Posterior vena cava (tissue), 2 donors: ENCODE results near the gene LSS. TPM values are rescaled to one million over a fixed set of nuclear protein-coding genes. Genes with fewer than 3 reads are reported as not detected.
"Not testable (repeated sequence)": the region's sequence is repeated elsewhere in the genome, so short reads cannot be mapped to it uniquely, and the experiment has no call there.

ENCODE experiments used
- DNase-seq: peaks from one replicate; pipeline ENCODE4 v3.0.0-alpha.2; 2020; ENCODE audit warnings: low spot score
- intact Hi-C, 2 donors: fragments of 100-400 bp; cut with DNase I; formaldehyde crosslinking; loops; one replicate each; pipeline versions ENCODE4 v1.14.1 to v1.14.2; 2022 to 2023
- total RNA-seq, 2 donors: library from RNA; stranded (reverse); fragmentation: NEBNext Ultra II Directional; extraction: Animal tissue kit (Norgen Biotek cat#: 25700); gene quantifications; one replicate each; pipeline ENCODE4 v1.2.1, GENCODE V29; 2021
- donor health status: DM: yes; HTN: yes; CAD: no.
- donor health status: DM: yes; HTN: yes; CAD: no.

The LSS gene
- total RNA-seq, 2 donors from 2014 or later = 42.5 to 65.0 TPM

- intact Hi-C loops = no loop called here
- DNase-seq = no peak
Measured at GRCh38 chr21:46181436-46181835, 47.1 kb downstream of the LSS start.

DNA sequence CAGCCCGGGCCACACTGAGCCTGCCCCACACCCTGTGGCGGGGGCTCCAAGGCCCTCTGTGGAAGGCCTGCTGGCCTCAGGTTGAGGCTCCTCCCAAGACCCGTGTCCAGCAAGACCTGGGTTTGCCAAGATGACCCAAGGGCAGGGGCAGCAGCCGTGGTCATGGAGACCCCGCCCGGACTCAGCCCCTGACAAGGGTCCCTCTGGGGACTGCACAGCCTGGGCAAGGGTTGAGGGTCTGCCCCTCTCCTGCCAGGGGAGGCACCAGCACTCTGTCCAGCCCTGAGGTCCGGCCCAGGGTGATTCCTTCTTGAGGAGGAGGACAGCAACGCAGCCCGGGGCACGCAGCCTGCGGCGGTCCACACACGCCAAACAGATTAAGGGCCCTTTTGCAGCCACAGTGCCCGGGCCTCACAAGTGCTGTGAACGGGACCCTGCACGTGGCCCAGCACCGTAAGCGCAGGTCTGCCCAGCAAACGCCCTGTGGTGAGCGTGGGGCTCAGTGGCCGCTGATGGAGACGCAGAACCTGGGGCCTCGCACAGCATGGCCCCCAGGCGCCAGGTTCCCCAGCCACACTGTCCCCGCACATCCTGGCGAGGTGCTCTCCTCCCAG is 47.7 kb downstream of the LSS start:
- intact Hi-C loops = no loop called here
- peak; percentile 76 for DNase-seq

GRCh38 chr21:46180079-46180722 is 48.4 kb downstream of the LSS start:
- no peak for DNase-seq
- intact Hi-C loops = no loop called here

GRCh38 chr21:46179708-46180078 is 48.9 kb downstream of the LSS start:
- peak; percentile 79 for DNase-seq
- intact Hi-C loops = loop anchor here in 1 of 2 donors (10.0 kb wide), 1 partner anchor 105 kb away; the partner anchor contains the start of genes MCM3AP and YBEY

DNA sequence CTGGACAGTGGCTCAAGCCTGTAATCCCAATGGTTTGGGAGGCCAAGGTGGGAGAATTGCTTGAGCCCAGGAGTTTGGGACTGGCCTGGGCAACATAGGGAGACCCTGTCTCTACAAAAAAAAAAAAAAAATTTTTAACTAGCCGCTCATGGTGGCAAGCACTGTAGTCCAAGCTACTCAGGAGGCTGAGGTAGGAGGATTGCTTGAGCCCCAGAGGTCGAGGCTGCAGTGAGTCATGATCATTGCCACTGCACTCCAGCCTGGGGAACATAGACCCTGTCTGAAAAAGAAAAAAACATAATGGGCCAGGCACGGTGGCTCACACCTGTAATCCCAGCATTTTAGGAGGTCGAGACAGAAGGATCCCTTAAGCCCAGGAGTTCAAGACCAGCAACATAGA is 49.6 kb downstream of the LSS start:
- intact Hi-C loops = loop anchor here in 1 of 2 donors (10.0 kb wide), 1 partner anchor 106 kb away; the partner anchor contains the start of genes MCM3AP and YBEY
- DNase-seq = no peak

DNA sequence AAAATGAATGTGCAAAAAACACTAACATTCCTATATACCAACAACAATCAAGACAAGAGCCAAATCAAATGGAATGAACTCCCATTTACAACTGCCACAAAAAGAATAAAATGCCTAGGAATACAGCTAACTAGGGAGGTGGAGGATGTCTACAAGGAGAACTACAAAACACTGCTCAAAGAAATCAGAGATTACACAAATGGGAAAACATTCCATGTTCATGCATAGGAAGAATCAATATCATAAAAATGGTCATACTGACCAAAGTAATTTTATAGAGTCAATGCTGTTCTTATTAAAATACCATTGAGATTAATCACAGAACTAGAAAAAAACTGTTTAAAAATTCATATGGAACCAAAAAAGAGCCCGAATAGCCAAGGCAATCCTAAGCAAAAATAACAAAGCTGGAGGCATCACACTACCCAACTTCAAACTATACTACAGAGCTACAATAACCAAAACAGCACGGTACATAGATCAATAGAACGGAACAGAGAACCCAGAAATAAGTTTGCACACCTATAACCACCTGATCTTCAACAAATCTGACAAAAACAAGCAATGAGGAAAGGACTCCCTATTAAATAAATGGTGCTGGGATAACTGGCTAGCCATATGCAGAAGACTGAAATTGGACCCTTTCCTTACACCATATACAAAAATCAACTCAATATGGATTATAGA is 52.0 kb downstream of the LSS start:
- not testable (repeated sequence) for DNase-seq
- intact Hi-C loops = loop anchor here in 1 of 2 donors (10.0 kb wide), 1 partner anchor 108 kb away; the partner anchor contains the start of genes MCM3AP and YBEY

GRCh38 chr21:46173573-46173972 is 55.0 kb downstream of the LSS start:
- intact Hi-C loops = loop anchor here in 1 of 2 donors (10.0 kb wide), 1 partner anchor 111 kb away; the partner anchor contains the start of genes MCM3AP and YBEY
- DNase-seq = no peak

- no peak for DNase-seq
- intact Hi-C loops = loop anchor here in 1 of 2 donors (10.0 kb wide), 1 partner anchor 112 kb away; the partner anchor contains the start of genes MCM3AP and YBEY
Measured at GRCh38 chr21:46172863-46173528, 55.6 kb downstream of the LSS start.

- intact Hi-C loops = loop anchor here in 1 of 2 donors (10.0 kb wide), 1 partner anchor 113 kb away; the partner anchor contains the start of genes MCM3AP and YBEY
- DNase-seq = no peak
Measured at GRCh38 chr21:46171996-46172862, 56.3 kb downstream of the LSS start.

- no peak for DNase-seq
- intact Hi-C loops = loop anchor here in 1 of 2 donors (10.0 kb wide), 1 partner anchor 113 kb away; the partner anchor contains the start of genes MCM3AP and YBEY
Measured at GRCh38 chr21:46171585-46171984, 57.0 kb downstream of the LSS start.

- DNase-seq = not testable (repeated sequence)
- intact Hi-C loops = loop anchor here in 1 of 2 donors (10.0 kb wide), 1 partner anchor 114 kb away; the partner anchor contains the start of genes MCM3AP and YBEY
Measured at GRCh38 chr21:46170436-46171193, 58.0 kb downstream of the LSS start.

DNA sequence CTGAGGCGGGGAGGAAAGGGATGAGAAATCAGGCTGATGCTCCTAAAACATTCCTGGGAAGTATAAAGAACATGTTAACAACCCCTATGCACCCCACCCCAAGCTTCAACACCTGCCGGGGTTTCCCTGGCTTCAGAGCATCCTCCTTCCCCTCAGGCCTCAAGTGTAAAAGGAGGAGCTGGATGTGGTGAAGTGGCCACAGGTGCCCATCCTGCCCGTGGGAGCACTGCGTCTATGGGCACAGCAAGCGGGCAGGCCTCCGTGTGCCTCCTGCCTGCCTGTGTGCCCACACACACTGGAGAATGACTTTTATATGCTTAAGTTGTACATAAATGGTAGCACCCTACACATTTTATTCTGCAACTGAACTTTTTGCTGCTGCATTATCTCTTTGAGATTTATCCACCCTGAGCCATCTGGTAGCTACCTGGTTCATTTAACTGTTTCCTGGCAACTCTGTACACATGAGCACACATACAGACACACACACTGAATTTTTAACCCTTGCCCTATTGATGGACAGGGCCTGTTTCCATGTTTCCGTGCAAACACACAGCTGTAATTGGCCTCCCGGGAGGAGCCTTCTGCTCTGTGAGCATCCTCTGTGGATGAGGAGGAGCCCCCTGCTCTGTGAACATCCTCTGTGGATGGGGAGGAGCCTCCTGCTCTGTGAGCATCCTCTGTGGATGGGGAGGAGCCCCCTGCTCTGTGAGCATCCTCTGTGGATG is 59.8 kb downstream of the LSS start:
- intact Hi-C loops = loop anchor here in 1 of 2 donors (10.0 kb wide), 1 partner anchor 444 kb away; no protein-coding TSS in a partner anchor
- DNase-seq = no peak

GRCh38 chr21:46168238-46168637 is 60.3 kb downstream of the LSS start:
- intact Hi-C loops = loop anchor here in 1 of 2 donors (10.0 kb wide), 1 partner anchor 443 kb away; no protein-coding TSS in a partner anchor
- no peak for DNase-seq

GRCh38 chr21:46165098-46165497 is 63.5 kb downstream of the LSS start:
- intact Hi-C loops = loop anchor here in 1 of 2 donors (10.0 kb wide), 1 partner anchor 440 kb away; no protein-coding TSS in a partner anchor
- no peak for DNase-seq

DNA sequence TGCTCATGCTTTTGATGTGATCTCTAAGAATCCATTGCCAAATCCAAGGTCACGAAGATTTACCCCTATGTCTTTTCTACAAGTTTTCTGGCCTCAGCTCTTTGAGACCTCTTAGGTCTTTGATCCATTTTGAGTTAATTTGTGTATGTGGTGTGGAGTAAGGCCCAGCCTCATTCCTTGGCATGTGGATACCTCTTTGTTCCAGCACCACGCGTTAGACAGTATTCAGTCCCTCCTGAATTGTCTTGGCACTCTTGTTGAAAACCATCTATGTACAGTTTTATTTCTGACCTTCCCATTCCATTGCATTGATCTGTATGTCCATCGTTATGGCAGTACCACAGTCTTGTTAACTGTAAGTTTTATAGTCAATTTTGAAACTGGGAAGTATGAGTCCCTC is 65.2 kb downstream of the LSS start:
- no peak for DNase-seq
- intact Hi-C loops = loop anchor here in 1 of 2 donors (10.0 kb wide), 1 partner anchor 439 kb away; no protein-coding TSS in a partner anchor
